GM19025 (cell line): ENCODE measurements around the gene FKBP2.

Experiments used
- ATAC-seq: cut with Tn5 transposase; IDR thresholded peaks from one replicate; pipeline ENCODE4 v1.9.1; 2021; ENCODE audit warnings: mild to moderate bottlenecking, low read depth, moderate library complexity; ENCODE audit not compliant: unreplicated experiment

The FKBP2 gene

DNA sequence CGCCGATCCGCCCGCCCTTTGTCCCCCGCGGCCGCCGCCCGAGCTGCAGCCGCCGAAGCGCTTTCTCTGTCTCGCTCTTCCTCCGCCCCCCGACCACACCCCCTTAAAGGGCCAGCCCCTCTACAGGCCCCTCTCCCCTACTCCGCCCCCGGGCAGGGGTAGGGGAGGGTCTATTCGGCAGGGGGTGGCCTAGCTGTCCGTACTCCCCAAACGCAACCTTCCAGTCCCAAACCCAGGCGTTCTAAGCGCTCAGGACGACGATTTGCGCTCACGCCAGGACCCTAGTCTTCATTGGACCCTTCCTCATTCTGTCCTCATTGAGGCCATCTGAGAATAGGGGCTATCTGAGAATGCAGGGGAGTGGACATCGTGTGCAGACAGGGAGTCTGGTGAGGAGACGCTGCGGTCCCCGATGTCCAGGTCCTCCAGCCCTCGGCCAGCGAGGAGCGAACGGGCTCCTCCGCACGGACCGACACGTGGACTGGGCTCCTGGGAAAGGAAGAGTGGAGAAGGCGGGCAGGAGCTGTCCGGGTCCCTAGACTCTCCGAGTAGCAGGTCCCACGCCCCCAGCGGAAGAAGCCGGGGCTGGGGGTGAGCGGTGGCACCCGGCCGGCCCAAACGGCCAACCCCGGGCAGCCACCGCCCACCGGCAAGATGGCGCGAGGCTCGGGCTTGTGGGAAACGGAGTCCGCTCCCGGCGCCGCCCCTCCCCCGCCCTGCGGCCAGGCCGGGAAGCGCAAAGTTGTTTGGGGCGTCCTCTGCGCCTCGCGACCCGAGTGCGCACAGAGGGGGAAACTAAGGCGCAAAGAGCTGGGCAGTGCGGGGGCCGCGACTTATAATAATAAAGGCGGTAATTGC lies 6.2 kb downstream of the FKBP2 start, which contains the start of gene PPP1R14B:
PPP1R14B (minus strand) TSS at position 73 of the 858 bp plus-strand sequence. CDS start 270 bp downstream, outside the sequence.
- ATAC-seq = no peak

GRCh38 chr11:64247729-64248531 lies 7.0 kb downstream of the FKBP2 start:
- no peak for ATAC-seq

DNA sequence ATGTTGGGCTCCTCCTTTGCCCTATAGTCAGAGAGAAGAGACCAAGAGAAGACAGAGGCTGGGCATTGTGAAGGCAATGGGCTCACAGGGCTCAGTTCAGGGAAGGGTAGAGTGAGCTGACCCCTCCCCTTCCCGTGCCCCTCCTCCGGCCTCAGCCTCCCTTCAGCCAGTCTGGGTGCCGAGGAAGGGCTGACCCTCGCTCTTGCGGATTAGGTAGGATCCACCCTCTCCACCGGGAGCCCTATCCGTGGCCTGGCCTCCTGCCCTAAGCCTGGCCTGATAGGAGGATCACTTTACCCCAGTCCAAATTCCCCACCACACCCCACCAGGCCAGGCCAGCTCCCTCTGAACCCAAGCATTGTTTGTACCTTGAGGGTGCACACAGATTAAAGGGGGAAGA lies 7.7 kb downstream of the FKBP2 start:
- no peak for ATAC-seq

GRCh38 chr11:64249038-64249437 lies 8.1 kb downstream of the FKBP2 start:
- ATAC-seq = no peak

DNA sequence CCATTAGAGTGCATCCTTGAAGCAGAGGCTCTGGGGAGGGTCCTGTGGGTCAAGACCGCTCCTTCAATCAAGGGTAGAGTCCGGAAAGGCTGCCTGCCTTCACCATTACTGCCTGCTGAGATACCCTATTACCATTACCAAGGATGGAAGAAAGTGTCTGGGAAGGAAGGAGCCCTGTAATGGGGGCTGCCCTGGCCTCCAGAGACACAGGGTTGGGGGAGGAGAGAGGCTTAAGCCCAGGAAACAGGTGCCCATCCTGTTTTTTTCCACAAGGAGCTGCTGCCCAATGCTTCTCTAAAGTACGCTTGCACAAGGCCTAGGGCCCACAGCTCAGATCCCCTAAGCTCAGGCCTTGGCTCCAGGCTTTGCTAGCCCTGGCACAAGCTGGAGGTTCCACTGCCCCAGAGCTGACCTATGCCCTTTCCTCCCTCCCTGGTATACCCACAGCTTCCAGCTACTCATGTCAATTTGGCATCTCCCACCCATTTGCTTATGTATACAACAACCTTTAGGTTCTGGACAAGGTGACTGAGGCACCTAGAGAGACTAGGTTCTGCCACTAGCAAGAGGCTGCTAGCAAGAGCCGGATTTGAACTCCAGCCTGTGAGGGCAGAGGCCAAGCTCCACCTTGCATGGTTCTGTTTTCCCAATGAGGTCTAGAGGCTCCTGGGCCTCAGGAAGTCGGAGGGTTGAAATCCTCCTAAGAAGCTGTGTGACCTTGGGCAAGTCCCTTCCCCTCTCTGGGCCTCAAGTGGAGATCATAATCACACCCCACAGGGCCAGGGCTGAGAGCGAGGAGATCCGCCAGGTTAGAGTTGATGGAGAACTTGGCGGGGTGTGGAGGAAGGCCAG lies 8.9 kb downstream of the FKBP2 start:
- ATAC-seq = no peak

- no peak for ATAC-seq
These were observed 9.6 kb downstream of the FKBP2 start for GRCh38 chr11:64250415-64251015.

- ATAC-seq = peak; percentile 50
These were observed 10.3 kb downstream of the FKBP2 start, which contains the start of gene PLCB3 for GRCh38 chr11:64251016-64251752. Gene PLCB3, plus strand, starts transcription at chr11:64251530. Its CDS starts 120 bp downstream, at chr11:64251650.

- no peak for ATAC-seq
These were observed 10.8 kb downstream of the FKBP2 start for GRCh38 chr11:64251753-64252002.

DNA sequence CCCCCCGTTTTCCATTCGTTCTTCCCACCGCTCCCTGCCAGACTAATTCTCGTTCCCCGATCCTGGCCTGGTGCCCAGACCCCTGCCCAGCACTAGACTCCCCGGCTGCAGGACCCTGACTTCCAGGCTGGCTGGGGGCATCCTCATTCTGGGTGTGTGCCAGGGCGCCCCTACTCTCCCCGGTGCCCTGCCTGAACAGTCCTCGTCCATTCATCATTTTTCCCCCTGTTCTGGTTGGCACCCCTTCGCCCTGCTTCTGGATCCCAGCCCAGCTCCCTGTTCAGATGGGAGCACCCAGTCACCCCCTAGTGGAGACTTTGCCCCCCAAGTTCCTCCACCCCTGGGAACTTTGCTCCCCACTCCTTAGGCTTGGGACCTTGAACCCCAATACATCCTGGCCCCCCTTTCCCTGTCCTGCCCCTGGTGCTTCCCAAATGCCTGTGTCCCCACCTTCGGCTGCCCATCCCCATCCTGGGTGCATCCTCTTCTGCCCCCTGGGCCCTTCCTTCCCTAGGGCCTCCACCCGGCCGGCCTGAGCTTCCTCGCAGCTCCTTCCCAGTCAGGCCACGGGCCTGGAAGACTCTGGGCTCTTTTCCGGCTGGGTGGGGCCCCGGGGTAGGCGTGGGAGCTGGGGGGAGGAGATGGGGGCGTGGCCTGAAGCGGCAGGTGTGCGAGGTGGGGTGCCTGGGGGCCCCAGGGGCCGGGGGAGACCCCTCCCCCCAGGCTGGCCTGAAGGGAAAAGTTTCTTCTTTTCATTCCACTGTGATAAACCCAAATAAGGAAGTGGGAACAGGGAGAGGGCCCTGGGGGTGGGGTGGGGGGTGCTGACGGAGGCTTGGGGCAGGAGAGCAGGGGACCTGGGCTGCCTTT lies 11.3 kb downstream of the FKBP2 start:
- ATAC-seq = no peak

- ATAC-seq = no peak
These were observed 12.1 kb downstream of the FKBP2 start for GRCh38 chr11:64253043-64253442.

DNA sequence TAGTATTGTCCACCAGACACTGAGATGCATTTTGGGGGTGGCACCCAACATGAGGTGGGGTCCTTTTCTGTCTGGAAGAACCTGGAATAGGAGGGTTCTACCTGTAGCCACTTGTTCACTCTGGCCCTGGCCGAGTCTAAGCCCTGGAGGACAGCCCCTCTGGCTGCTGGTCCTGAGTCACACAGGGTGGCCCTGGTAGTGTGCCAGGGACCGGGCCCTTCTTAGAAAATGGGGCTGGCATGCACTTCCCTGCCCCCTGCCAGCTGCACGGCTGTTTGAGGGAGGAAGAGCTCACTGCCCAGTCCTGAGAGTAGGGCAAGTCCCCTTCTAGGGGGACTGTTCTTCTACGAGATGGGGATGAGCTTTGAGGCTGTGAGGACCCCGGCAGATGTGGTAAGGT lies 12.6 kb downstream of the FKBP2 start:
- ATAC-seq = no peak

DNA sequence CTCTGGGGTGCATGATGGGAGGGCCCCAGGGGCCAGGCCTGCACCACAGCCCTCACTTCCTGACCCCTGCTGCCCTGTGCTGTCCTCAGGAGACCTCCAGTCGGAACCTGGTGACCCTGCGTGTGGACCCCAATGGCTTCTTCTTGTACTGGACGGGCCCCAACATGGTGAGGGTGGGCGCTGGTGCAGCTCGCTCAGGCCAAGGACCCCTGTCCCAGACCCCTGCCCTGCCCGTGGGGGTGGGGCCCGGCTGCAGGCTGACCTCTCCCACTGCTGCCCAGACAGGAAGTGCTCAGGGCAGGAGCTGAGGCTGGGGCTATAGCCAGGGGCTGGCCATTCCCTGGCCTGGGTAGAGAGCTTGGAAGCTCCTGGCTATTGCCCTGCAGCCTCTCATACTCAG lies 13.4 kb downstream of the FKBP2 start:
- ATAC-seq = no peak

DNA sequence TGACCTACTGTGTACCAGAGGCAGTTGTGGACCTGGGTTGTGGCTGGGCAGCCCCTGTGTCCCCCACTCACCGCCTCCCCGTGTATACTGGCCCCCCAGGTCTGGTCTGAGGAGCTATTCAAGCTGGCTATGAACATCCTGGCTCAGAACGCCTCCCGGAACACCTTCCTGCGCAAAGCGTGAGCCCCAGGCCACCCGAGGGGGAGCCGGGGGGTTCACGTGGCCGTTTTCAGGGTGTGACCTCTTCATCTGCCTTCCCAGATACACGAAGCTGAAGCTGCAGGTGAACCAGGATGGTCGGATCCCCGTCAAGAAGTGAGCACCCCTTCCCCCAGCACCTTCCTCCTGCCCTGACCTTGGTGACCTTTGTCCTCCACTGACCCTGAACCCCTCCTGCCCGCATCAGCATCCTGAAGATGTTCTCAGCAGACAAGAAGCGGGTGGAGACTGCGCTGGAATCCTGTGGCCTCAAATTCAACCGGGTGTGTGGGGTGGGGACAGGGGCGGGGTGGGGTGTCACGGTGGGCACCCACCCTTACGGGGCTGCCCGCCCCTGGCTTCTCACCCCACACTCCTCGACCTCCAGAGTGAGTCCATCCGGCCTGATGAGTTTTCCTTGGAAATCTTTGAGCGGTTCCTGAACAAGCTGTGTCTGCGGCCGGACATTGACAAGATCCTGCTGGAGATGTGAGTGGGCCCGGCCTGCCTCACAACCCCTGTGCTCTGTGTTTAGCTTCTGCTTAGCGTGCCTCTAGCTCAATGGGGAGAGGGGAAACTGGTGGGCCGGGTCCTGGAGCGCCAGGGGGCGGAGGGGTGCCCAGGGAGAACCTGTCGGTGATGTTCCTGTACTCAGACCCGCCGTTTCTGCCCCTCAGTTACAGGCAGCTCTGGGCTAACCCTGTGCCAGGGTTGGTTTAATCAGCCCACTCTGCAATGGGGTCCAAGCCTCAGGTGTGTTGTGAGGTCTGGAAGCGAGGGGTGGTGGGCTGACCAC lies 14.5 kb downstream of the FKBP2 start:
- ATAC-seq = no peak

- no peak for ATAC-seq
These were observed 15.4 kb downstream of the FKBP2 start for GRCh38 chr11:64256300-64256699.

DNA sequence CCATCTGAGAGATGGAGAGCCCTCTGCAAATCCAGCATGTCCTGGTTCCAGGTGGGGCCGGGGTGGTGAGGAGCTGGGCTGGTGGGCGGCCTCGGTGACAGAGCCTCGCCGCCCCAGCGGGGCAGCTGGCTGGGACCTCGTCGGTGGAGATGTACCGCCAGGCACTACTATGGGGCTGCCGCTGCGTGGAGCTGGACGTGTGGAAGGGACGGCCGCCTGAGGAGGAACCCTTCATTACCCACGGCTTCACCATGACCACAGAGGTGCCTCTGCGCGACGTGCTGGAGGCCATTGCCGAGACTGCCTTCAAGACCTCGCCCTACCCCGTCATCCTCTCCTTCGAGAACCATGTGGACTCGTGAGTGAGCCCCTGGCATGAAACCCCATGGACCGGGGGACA lies 17.5 kb downstream of the FKBP2 start:
- ATAC-seq = no peak

DNA sequence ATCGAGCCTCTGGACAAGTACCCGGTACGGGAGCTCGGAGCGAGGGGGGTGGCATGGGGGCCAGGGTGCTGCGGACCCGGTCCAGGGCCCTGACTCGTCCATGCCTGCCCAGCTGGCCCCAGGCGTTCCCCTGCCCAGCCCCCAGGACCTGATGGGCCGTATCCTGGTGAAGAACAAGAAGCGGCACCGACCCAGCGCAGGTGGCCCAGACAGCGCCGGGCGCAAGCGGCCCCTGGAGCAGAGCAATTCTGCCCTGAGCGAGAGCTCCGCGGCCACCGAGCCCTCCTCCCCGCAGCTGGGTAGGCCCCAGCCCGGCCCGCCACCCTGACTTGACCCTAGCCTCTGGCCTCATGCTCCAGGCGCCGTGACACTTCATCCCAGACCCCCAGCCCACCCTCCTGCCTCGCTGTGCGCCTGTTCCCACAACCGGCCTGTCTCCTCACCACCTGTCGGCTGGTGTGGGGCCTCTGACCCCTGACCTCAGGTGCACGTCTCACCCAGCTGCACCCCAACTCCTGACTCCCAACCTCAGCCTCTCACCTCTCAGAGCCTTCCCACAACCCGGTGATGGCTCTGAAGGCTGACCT lies 18.1 kb downstream of the FKBP2 start:
- ATAC-seq = no peak

DNA sequence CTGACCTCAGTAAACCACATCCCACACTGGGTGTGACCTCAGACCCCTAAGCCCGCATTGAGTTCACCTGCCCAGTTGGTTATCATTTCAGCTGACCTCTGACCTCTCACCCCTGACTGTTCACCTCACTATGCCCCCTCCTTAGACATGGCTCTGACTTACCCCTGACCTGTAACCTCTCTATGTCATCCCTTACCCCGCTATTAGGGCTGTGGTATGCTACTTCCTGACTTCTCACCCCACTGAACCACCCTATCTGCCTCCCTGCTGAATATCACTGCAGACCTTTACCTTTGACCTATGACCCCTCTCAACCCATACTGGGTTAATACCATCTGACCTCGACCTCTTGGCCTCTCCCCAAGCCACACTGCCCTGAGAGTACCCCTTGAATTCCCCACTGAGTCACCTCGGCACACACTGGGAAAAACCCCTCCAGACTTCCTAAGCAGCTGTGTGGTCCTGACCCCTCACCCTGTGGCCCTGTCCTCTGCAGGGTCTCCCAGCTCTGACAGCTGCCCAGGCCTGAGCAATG lies 18.7 kb downstream of the FKBP2 start:
- ATAC-seq = no peak
